ENCODE results near the gene ILF2.

The ILF2 gene

GRCh38 chr1:153636312-153636711, 34.5 kb downstream of the ILF2 start:
- no peak for TF ChIP-seq CTCF (IDR thresholded peaks at IDR 0.05; ENCODE audit: extremely low read depth, missing control alignments)
- DNase-seq (ENCODE audit: low spot score): no peak

GRCh38 chr1:153635872-153636271, 34.9 kb downstream of the ILF2 start:
- no peak for DNase-seq (ENCODE audit: low spot score)
- TF ChIP-seq CTCF (IDR thresholded peaks at IDR 0.05; ENCODE audit: extremely low read depth, missing control alignments): no peak

GRCh38 chr1:153633754-153634665, 36.8 kb downstream of the ILF2 start, which contains the start of gene CHTOP:
TSS of gene CHTOP (plus strand) at chr1:153634066. CDS start at chr1:153636589, 2,523 bp downstream.
- TF ChIP-seq CTCF (IDR thresholded peaks at IDR 0.05; ENCODE audit: extremely low read depth, missing control alignments): no peak

GRCh38 chr1:153633161-153633753, 37.5 kb downstream of the ILF2 start:
- DNase-seq (ENCODE audit: low spot score): no peak
- TF ChIP-seq CTCF (IDR thresholded peaks at IDR 0.05; ENCODE audit: extremely low read depth, missing control alignments): no peak

More at GRCh38 chr1:153633754-153634665, 36.8 kb downstream of the ILF2 start, which contains the start of gene CHTOP:
- peak; percentile 93 for DNase-seq (ENCODE audit: low spot score)

GRCh38 chr1:153631047-153632022, 39.5 kb downstream of the ILF2 start:
- TF ChIP-seq CTCF (IDR thresholded peaks at IDR 0.05; ENCODE audit: extremely low read depth, missing control alignments): no peak
- no peak for DNase-seq (ENCODE audit: low spot score)

- no peak for TF ChIP-seq CTCF (IDR thresholded peaks at IDR 0.05; ENCODE audit: extremely low read depth, missing control alignments)
- DNase-seq (ENCODE audit: low spot score): no peak
Observed at GRCh38 chr1:153630384-153630783, 40.4 kb downstream of the ILF2 start.
